HG03460 (cell line): ENCODE data around the gene MAN2A1.
A peak's percentile ranks its signal among the peaks of the same experiment; 100 is the strongest.

Experiments
- ATAC-seq: cut with Tn5 transposase; IDR thresholded peaks from one replicate; pipeline ENCODE4 v1.9.1; 2021; ENCODE audit not compliant: unreplicated experiment

MAN2A1 gene

DNA sequence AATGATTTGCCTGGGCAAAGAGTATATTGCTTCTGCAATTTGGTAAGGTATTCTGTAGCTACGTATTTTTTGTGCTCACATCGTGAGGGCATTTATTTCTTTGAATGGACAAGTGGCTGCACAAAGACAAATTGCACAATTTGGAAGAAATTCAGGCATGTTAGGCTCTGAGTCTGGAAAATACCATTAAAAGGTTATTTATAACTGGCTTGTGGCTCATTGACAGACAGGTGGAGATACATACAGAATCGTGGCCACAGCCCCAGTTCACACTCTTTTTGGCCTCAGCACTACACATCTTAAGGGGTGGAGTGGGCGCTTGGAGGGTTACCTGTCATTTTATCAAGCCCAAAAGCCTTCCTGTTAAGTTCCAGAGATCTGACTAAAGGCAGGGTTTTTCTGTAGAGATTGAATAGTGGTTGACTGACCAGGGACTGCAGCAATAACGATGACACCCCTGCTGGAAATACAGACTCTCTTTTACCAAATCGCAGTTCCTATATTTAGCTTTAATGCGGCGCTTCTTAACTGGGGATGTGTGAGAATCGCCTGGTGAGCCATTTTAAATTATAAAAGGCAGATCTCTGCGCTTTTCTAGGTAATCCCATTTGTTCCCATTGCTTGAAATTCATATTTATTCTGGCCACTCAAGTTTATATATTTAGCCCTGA is 14.7 kb downstream of the MAN2A1 start:
- ATAC-seq: no peak

DNA sequence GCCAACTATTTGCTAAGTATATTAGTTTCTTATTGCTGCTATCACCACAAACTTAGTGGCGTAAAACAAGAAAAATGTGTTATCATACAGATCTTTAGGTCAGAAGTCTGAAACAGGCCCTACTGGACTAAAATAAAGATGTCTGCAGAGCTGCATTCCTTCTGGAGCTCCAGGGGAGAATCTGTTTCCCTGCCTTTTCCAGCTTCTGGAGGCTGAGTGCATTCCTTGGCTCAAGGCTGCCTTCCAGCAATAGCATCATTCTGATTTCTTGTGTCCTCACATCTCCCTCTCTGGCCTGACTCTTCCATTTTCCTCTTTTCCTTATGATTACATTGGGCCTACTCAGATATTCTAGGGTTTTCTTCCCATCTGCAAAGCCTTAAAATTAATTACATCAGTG is 15.9 kb downstream of the MAN2A1 start:
- ATAC-seq: no peak

DNA sequence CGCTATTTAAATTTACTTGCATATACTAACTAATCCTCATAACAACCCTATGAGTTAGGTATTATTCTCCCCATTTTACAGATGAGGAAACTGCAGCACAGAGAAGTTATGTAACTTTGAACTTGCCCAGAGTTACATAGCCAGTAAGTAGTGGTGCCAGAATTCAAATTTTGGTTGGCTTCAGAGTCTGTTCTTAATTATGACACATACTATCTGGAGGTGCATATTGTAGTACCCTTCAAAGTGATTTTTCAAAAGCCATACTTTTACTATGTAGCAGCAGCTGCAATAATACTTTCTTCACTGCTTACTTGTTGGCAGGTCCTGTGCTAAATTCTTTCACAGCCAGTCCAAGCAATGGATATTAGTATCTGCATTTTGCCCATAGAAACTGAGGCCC is 16.4 kb downstream of the MAN2A1 start:
- ATAC-seq: no peak

DNA sequence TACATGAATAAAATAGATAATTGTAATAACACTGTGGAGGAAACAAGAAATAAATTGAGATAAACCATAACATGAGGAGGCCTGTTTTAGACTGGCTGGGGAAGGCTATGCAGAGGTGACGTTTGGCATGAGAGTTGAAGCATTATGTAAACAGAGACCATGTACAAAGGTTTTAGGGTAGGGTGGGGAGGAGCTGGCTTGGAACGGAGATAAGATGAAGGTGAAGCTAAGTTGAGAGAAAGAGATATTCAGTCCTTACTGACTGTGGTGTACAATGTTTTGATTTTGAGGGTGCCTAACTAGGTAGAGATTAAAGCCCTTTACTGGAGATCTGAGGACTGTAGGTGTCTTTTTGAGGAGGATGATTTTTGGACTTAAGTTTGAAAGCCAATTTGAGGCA is 17.8 kb downstream of the MAN2A1 start:
- no peak for ATAC-seq

DNA sequence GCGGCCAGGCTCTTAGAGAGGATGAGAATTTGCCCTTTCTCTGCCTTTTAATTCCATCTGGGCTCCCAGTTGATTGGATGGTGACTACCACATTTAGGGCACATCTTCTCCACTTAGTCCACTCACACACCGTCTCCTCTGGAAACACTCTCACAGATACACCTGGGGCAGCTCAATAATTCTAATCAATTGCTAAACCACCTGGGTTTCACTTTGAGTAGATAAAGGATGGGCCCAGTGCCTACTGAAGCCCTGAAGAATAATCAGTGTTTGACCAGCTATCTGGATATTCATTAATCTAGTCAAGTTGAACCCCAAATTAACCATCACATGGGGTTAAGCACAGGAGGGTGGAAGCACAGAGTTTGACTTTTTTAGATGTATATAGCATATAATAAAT is 19.1 kb downstream of the MAN2A1 start:
- ATAC-seq: no peak

DNA sequence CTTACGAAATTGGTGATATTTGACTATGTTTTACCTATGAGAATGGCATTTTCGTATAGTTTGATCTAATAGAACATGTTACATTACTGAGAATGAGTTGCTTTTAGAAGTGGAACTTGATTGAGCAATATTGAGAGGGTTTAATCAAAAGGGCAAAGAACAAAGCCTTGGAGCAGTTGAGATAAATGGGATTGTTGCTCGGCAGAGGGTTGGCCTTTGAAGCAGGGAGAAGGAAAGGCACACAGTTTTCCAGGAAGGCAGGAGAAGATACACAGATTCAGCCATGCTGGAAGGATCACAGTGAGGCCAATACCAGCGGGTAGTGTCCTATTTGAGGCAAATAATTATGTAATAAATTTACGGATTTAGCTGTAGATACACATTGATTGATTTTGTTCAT is 19.5 kb downstream of the MAN2A1 start:
- no peak for ATAC-seq

DNA sequence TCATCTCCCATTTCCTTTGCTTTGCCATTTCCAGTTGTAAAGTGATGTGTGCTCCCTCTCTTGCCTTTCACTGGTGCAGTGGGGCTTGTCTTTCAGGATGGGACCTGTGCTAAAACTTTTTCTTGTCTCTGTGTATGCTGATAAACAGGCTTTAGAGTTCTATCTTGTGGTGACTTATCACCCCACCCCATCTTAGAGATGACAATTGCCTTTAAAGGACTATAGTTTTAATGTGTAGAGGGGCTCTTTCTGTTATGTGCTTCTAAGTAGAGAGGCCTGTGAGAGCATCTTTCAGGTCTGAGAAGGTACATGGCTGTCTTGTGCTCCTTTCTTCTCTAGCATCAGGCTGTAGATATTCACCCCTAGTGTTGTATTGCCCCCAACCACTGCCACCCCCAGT is 21.9 kb downstream of the MAN2A1 start:
- no peak for ATAC-seq

DNA sequence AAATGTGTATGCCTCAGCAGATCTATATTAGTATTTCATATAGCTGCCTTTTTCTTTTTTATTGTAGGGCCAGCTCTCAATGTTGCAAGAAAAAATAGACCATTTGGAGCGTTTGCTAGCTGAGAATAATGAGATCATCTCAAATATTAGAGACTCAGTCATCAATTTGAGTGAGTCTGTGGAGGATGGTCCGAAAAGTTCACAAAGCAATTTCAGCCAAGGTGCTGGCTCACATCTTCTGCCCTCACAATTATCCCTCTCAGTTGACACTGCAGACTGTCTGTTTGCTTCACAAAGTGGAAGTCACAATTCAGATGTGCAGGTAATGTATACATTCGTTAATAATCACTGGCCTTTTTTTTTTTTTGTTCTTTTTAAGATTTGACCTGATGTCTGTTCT is 23.7 kb downstream of the MAN2A1 start:
- no peak for ATAC-seq

DNA sequence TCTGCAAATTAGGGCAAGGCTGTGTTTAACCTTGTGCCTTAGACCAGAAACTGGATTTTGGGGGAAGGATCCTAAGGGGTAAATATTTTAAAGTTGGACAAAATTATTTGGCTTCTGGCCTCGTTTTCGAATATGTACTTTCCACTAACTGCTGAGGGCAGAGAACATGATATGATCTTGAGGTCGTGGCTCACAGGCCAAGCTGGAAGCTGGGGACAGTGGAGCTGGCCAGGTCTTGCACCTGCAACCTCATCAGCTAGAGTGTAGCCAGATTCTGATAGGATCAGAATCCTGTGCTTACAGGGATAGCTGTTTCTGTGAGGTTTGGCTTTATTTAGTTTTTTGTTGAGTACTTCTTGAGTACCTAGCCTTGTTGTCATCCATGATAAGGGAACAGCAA is 24.9 kb downstream of the MAN2A1 start:
- no peak for ATAC-seq

DNA sequence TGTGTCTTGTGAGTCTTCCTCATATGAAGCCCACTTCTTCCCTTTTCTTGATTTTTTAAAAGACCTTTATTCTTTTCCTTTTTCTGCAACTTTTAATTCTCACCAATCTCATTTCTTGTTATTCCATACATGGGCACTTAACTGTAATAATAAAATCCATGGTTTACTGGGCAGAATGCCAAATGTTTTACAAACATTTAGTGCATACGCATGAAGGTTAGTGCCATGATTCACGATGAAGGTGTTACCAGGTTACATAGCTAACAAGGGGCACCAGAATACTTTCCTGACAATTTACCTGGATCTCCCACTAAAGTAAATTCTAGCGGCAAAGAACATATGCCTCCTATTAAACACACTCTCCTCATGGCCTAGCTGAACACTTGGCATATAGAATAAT is 28.5 kb downstream of the MAN2A1 start:
- ATAC-seq: no peak

DNA sequence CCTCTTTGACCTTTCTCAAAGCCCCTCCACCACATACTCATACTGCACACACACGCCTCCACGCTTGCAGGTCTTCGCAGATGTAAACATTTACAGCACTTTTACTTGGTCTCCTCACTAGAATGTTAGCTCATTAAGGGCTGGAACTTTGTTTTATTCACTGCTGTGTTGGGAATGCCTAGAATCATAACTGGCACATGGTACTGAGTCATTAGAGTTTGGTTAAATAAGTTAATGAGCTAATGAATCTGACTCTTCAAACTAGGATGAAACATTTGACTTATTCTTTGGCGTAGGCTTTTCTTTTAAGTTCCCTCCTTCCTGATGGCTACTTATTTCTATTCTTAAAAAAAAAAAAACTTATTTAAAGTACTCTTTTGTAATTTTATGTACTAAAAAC is 28.9 kb downstream of the MAN2A1 start:
- no peak for ATAC-seq

DNA sequence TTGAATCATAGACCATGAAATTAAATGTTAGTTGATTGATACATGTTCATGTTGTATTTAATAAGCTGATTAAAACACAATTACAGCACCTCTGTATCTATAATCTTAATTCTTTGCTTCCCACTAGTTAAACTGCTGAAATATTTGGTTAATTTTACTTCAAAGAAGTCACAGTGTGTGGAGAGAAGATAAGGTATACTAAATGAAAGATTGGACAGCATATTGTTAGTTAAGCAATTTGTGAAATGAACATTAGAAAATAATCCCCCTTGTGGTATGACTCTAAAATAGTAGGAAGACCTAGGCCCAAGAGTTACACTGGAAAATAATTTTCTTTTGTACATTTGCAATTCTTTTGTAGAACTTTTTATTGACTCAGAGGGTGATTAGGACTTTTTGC is 30.3 kb downstream of the MAN2A1 start:
- ATAC-seq: no peak

DNA sequence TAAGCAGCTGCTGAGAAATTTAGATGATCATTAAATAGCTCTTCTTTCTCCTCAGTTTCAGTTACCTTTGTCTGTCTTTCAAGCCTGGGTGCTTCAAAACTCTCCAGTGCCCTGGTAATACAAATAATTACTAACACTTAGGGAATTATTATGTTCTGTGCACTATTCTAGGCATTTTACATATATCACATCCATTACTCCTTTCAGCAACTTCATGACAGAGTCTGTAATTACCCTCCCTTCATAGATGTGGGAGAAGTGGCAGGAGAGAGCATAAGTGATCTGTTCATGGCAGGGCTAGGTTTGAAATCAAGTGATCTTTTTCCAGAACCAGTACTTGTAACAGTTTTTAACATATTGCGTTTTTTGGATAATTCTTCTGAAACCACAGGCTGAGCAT is 32.0 kb downstream of the MAN2A1 start:
- no peak for ATAC-seq

DNA sequence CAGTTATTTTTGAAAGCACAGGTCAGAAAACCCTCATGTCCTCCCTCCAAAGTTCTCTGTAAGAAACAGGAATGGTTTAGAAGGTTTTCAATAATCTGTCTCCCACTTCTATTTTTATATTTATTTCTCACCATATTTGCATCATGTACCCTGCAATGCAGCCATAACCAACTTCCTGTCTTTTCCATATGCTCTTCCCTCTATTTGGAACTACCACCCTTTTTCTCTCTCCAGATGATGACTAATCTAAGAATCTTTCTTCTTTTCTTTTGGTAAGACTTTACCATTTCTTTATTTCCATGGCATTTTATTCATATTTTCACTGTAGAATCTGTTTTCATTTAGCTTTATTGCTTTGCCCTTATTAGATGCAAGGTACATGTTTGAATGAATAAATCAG is 33.9 kb downstream of the MAN2A1 start:
- ATAC-seq: no peak

DNA sequence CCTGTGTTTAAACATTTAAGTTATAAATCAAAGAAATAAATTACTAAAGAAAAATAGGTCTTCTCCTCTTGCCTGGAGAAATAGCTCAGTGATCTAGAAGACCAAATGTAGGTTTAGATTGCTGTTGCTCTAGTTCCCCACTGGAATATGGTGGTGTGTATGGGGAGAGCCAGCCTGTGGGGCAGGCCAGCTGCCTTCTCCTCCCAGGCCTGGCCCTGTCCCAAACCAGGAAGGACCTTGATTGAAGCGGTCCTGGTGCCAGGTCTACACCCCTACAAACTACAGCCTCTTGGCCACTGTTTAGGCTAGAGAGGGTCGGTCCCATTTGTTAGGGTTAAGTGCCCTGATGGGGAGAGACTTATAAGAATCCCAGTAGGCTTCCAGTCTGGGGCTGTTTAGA is 35.4 kb downstream of the MAN2A1 start:
- ATAC-seq: no peak

DNA sequence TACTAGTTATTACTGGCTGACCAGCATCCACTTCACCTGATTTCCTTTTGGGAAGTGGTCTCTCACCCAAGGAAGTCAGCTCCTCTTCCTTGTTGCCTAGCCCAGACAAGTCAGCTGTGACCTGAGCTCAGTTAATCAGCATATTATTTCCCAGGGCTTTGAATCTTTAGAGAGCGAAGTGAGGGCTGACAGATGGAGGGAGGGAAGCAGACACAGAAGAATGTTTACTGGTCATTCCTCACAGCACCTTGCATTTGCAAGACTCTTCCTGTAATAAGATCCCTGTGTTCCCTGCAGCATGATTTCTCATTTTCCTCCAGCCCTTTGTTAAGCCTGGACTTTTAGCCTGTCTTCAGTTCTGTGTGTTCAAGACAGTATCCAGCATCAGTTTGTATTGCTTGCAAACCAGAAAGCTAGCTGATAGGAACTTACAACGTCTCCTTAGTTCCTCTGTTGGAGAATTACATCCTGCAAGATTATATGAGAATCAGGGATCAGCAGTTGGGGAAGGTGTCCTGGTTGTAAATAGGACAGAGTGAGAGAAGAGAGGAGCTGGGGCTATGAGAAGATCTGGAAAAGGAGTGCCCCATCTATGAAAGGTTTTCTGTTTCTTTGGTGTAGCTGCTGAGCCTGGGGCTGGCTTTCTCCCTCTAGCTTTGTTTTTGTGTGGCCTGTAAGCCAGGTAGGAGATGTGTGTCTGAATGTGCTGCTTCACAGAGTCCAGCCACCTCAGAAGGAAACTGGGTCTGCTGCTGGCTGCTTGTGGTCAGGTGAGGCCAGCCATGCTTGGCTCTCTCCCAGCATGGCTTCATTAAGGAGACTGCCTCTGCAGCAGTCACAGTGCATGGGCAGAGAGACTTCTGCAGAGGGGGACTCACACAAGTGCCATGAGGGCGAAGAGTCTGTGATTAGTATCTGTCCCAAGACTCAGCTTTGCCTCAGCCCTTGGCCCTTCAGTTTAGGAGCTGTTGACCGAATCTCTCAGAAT is 50.3 kb downstream of the MAN2A1 start:
- ATAC-seq: peak; percentile 91

DNA sequence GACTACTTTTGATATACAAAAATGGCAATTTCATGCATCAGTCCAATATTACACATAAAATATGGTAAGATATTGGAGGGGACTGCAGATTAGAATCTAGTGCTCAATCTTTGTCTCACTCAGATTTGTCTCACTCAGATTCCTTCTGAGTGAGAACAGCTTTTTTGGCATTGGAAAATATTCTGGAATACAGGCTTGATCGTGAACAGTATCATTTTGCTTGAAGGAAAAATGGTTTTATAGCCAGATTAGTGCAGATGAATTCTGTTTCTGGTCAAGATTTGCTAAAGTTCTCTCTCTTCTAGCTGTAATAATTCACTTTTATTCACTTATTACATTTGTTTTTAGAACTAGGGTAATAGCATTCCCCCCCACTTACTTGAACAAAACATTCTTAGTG is 51.2 kb downstream of the MAN2A1 start:
- no peak for ATAC-seq

DNA sequence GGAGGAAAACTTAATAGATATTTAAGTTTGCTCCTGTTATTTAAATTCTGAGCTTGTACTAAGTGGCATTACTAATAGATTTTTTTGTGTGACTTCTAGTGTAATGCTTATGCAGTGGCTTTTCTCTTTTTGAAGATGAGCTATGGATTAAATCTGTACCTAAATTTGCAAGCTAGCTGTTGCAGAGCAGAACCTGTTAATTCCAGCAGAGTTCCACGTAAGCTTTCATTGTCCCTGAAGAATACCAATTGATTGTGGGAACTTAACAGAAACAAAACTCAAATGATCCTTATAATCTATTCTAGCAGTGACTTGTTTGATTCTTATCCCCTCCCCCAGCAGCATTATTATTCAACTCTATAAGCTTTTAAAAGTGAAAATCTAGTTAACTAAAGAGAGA is 51.7 kb downstream of the MAN2A1 start:
- no peak for ATAC-seq

DNA sequence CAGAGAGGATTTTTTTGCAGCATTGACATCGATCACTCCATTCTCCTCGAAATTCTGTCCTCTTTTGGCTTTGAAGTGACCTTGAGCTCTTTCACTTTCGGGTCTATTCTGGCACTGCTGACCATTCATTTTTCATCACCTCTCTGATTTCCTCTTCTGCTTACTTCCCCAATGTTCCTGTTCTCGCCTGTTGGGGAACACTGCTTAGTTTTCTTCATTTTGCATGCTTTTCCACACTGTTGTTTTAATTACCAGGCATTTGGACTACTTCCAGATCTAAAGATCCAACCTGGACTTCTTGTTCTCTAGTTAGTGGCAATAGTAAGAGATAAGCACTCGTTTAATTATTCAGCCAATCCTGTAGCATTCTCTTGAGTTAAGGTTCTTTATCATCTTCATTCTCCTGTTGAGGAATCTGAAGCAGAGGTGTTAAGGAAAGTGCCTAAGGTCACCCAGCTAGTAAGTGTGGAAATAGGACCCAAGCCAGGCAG is 53.4 kb downstream of the MAN2A1 start:
- ATAC-seq: no peak

DNA sequence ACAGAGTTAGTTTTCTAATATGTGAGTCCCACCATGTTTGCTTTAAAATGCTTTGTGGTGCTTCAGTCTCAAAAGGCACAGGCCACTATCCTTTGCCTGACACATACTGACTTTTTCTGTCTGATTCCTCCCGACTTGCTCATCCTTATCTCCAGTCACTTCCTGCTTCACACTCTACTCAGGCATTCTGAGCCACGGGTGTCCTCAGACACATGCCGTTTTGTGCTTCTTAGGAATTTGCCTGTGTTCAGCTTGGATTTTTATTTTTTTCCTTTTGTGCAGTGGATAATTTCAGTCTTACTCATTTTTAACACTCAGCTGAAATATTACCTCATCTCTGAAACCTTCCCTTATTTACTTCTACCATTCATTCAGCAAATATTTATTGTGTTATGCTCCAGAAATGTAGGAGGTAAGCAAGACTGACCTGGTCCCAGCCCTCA is 54.1 kb downstream of the MAN2A1 start:
- ATAC-seq: no peak

DNA sequence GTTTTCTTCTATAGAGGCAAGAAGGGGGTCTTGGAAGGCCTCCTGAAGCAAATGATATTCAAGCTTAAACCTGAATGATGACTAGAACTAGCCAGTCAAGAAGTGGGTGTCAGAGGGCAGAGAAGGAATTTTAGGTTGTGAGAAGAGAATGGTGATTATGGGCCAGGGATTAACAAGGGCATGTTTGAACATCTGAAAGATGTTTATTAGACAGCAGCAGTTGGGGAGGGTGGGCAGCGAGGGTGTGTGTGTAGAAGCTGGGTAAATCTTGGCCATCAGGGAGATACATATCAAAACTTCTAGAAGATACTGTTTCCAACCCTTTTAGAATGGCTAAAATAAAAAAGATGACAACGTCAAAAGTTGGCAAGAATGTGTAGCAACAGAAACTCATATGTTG is 54.5 kb downstream of the MAN2A1 start:
- ATAC-seq: no peak

DNA sequence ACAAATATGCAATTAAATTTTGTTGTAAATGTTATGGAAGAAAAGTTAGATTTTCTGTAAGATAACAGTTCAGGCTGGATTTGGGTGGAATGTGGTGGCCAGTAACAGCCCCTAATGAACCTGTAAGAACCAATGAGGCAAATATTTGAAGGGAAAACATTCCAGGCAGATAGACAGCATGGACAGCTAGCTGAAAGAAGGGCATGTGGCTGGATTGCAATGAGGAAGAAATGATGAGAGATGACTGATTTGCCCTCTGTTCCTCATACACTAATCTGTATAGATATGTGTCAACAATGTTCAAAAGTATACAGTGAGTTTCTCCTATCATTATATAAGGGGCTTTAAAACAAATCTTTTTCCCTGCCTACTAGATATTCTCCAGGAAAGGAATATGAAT is 58.8 kb downstream of the MAN2A1 start:
- ATAC-seq: no peak
